ENCODE data around the gene WDR82.

- TF ChIP-seq EZH2 (IDR thresholded peaks at IDR 0.05), result no peak
- no peak for TF ChIP-seq CTCF (IDR thresholded peaks at IDR 0.05)
Observed at GRCh38 chr3:52230889-52231499, 47.5 kb downstream of the WDR82 start.

Data from neural progenitor cell (in vitro differentiated cells).